ENCODE results near the gene DTNB.

The DTNB gene

DNA sequence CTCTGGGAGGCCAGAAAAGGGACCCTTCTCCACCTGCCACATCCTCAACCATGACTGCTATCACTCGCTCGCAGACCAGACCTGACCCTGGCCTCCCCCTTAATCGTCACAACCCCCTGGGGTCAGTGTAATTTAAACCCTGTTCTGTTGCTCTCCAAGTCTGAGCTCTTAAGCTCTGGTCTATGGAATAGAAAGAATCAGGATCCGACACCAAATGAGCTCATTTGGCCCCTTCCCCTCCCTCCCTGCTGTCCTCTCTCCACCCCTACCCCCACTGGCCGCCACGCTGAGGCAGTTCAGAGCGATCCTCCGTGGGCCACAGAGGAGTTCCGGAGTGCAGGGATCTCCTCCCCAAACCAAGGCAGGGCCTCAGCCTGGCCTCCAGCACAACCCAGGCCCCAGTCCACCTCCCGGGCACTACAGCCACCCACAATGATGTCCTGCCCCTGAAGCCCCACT, 337.0 kb downstream of the DTNB start:
- in situ Hi-C loops (cut with HindIII; ENCODE audit: low sequenced_read_pairs), result no loop called here
- DNase-seq (ENCODE audit: low read depth), result no peak
- TF ChIP-seq, protein P1, sequence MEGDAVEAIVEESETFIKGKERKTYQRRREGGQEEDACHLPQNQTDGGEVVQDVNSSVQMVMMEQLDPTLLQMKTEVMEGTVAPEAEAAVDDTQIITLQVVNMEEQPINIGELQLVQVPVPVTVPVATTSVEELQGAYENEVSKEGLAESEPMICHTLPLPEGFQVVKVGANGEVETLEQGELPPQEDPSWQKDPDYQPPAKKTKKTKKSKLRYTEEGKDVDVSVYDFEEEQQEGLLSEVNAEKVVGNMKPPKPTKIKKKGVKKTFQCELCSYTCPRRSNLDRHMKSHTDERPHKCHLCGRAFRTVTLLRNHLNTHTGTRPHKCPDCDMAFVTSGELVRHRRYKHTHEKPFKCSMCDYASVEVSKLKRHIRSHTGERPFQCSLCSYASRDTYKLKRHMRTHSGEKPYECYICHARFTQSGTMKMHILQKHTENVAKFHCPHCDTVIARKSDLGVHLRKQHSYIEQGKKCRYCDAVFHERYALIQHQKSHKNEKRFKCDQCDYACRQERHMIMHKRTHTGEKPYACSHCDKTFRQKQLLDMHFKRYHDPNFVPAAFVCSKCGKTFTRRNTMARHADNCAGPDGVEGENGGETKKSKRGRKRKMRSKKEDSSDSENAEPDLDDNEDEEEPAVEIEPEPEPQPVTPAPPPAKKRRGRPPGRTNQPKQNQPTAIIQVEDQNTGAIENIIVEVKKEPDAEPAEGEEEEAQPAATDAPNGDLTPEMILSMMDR (IDR thresholded peaks at IDR 0.05; ENCODE audit: low read depth, low read length, missing control alignments), result no peak
- H3K4me3 ChIP-seq (ENCODE audit: low read depth, low read length), result no peak overlapping the region

DNA sequence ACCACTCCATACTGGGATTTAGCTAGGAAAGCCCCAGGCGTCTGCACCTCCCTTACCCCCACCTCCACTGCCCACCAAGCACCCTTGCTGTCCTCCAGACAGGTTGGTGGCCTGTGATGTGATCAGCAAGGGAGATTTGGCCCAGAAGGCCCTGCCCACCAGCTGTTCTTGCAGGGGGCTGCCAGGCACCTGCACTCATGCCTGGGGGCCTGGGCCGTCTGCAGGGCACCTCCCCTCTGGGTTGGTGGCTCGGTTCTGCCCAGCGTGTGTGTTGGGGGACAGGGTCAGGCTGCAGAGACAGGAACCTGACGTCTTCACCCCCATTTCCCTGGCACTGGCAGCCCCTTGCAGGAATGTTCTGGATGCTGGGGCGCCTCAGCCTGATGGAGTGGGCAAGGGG, 337.4 kb downstream of the DTNB start:
- in situ Hi-C loops (cut with HindIII; ENCODE audit: low sequenced_read_pairs), result no loop called here
- TF ChIP-seq, protein P1 (IDR thresholded peaks at IDR 0.05; ENCODE audit: low read depth, low read length, missing control alignments), result no peak
- H3K4me3 ChIP-seq (ENCODE audit: low read depth, low read length), result no peak overlapping the region
- DNase-seq (ENCODE audit: low read depth), result no peak

DNA sequence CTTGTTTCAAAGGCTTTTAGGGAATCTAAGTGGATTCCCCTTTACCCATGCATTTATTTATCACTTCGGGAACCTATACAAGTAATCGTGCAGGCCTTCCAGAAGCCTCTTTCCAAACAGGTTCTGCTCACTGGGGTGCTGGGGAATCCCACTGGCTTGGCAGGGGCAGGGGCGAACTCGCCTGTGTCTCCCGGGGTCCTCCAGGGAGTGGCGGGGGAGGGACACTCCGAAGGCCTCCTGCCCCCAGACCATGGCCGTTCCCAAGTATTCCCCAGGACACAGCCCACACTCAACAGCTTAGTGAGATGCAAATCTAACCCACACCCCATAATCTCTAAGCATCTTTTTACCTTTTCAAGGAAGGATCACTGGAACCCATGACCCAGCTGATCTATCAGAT, 338.2 kb downstream of the DTNB start:
- no peak for DNase-seq (ENCODE audit: low read depth)
- in situ Hi-C loops (cut with HindIII; ENCODE audit: low sequenced_read_pairs), result no loop called here
- H3K4me3 ChIP-seq (ENCODE audit: low read depth, low read length), result no peak overlapping the region
- TF ChIP-seq, protein P1 (IDR thresholded peaks at IDR 0.05; ENCODE audit: low read depth, low read length, missing control alignments), result no peak

DNA sequence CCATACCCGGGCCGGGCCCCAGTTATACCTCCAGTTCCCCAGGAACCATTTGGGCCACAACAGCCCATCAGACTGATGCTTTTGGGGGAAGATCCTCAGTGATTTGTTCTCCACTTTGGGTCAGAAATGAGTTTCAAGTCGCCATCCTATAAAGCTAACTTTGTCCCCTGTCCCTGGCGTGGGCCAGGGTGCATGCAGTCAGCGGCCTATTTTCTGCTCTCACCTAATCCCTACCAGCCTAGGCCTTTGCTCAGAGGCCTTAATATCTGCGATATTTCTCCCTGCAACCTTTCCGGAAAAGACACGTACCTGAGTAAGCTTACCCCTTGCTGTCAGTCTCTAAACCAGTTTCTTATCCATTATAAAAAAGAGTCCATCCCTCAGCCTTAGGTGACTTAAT, 338.9 kb downstream of the DTNB start:
- in situ Hi-C loops (cut with HindIII; ENCODE audit: low sequenced_read_pairs), result no loop called here
- no peak for DNase-seq (ENCODE audit: low read depth)
- no peak overlapping the region for H3K4me3 ChIP-seq (ENCODE audit: low read depth, low read length)
- TF ChIP-seq, protein P1 (IDR thresholded peaks at IDR 0.05; ENCODE audit: low read depth, low read length, missing control alignments), result no peak

DNA sequence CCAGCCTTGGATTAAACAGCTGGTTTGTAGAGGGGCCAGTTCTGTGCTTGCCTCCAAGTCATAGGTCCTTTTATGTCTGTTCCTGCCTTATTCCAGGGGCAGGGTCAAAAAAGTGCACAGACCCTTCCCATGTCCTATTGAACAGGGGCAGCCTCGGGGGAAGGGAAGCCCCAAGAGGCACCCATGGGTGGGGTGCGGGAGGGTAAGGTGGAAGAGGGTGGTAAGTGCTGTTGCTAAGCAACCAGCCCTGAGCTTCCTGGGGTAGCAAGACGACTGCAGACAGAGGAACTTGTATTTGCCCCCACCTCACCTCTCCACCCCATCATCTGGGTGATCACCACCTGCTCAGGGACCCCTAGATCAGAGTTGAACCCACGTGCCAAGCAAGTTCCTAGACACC, 339.4 kb downstream of the DTNB start:
- no peak overlapping the region for H3K4me3 ChIP-seq (ENCODE audit: low read depth, low read length)
- no peak for DNase-seq (ENCODE audit: low read depth)
- TF ChIP-seq, protein P1 (IDR thresholded peaks at IDR 0.05; ENCODE audit: low read depth, low read length, missing control alignments), result no peak
- in situ Hi-C loops (cut with HindIII; ENCODE audit: low sequenced_read_pairs), result no loop called here

DNA sequence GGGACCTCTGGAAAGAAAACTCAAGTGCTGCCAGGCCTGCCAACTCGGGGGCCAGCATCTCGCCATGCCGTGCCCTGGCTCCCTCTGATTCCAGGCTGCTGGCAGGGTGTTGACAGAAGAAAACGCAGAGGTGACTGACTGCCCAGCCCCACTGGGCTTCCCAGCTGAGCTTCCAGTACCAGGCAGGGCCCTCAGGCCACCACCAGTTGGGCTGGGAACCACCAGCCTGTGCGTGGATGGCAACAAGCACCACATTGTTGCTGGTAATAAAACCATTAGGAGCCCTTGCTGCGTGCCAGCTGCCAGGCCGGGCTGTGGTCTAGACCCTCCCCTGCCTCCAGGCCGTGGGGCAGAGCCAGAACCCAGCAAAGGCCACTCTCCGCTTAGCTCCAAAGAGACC, 340.8 kb downstream of the DTNB start:
- TF ChIP-seq, protein P1 (IDR thresholded peaks at IDR 0.05; ENCODE audit: low read depth, low read length, missing control alignments), result no peak
- no peak overlapping the region for H3K4me3 ChIP-seq (ENCODE audit: low read depth, low read length)
- DNase-seq (ENCODE audit: low read depth), result no peak
- in situ Hi-C loops (cut with HindIII; ENCODE audit: low sequenced_read_pairs), result no loop called here
